MCF 10A (cell line): Measurements from ENCODE around the gene WNT7B. TPM values are rescaled to one million over a fixed set of nuclear protein-coding genes. Genes with fewer than 3 reads are reported as not detected.

Experiments used
- BruUV-seq: library from RNA; stranded (reverse); fragments of 400-500 nt; replicated peaks from 2 replicates; lab custom pipeline; 2021; lab: Mats Ljungman, UMichigan
- CTCF ChIA-PET: fragments of 300-600 bp; sonication (Branson Sonifier 250); formaldehyde crosslinking; extraction: SDS; loops from one replicate; lab custom pipeline; 2021; ENCODE audit warnings: antibody characterized with exemption, inconsistent platforms; lab: Yijun Ruan, JAX
- POLR2A ChIA-PET: fragments of 300-600, 350-650 bp; sonication (Branson Sonifier 250); formaldehyde crosslinking; extraction: SDS; loops from one replicate; lab custom pipeline; 2020; ENCODE audit warnings: antibody characterized with exemption, inconsistent platforms; lab: Yijun Ruan, JAX
- DNase-seq: peaks from one replicate; pipeline ENCODE4 v3.0.0-alpha.2; 2018; ENCODE audit not compliant: unreplicated experiment
- H3K27ac Mint-ChIP-seq: one replicate; pipeline ENCODE4 v1.8.0; 2022; ENCODE audit warnings: mild to moderate bottlenecking, low read depth, mixed read lengths; ENCODE audit not compliant: unreplicated experiment
- H3K27me3 Mint-ChIP-seq: one replicate; pipeline ENCODE4 v1.8.0; 2022; ENCODE audit warnings: mixed read lengths; ENCODE audit not compliant: insufficient read depth, unreplicated experiment
- H3K36me3 Mint-ChIP-seq: one replicate; pipeline ENCODE4 v1.8.0; 2022; ENCODE audit warnings: mild to moderate bottlenecking, moderate library complexity, mixed read lengths; ENCODE audit not compliant: insufficient read depth, unreplicated experiment
- H3K4me1 Mint-ChIP-seq: one replicate; pipeline ENCODE4 v1.8.0; 2022; ENCODE audit warnings: mixed read lengths; ENCODE audit not compliant: insufficient read depth, unreplicated experiment
- H3K4me3 Mint-ChIP-seq: one replicate; pipeline ENCODE4 v1.8.0; 2022; ENCODE audit warnings: mild to moderate bottlenecking, moderate library complexity, mixed read lengths; ENCODE audit not compliant: unreplicated experiment
- H3K9me3 Mint-ChIP-seq: one replicate; pipeline ENCODE4 v1.8.0; 2022; ENCODE audit warnings: mixed read lengths; ENCODE audit not compliant: unreplicated experiment
- intact Hi-C: fragments of 100-400 bp; cut with micrococcal nuclease; formaldehyde crosslinking; loops from 2 replicates; pipeline ENCODE4 v1.14.1; 2022
- total RNA-seq: library from RNA; stranded (reverse); gene quantifications from 2 replicates; pipeline ENCODE4 v1.2.3, GENCODE V29; 2022
- TF ChIP-seq, protein P1 (sequence below): fragments of 200-600 bp; IDR thresholded peaks from one replicate; pipeline ENCODE4 v1.8.0; 2022; ENCODE audit warnings: antibody characterized with exemption, mild to moderate bottlenecking; ENCODE audit not compliant: unreplicated experiment

The WNT7B gene
- total RNA-seq, 1 experiment from 2014 or later, result 0.28 TPM

DNA sequence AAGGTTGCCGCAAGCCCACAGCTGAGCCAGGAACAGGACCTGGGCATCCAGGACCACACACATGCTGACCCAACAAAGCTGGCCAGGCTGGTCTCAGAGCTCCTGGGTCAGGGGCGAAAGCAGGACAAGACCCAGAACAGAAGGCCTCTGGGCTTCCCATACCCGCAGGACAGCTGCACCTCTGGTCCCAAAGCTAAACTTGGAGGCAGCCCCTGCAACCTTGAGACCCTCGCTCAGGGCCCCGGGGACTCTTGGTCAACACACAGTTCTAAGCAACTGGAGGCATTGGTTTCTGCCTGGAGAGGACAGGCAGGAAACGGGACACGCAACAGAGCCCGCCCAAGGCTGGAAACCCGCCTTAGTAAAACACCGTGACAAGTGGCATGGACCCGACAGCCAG, 11.4 kb downstream of the WNT7B start:
- Mint-ChIP-seq H3K27ac (no peak overlapping the region), H3K27me3 (no peaks in the 10 kb centered on the region), H3K36me3 (no peaks in the 10 kb centered on the region), H3K9me3 (no peaks in the 10 kb centered on the region), H3K4me3 (no peak overlapping the region), H3K4me1 (no peaks in the 10 kb centered on the region)
- intact Hi-C loops, result no loop called here
- CTCF ChIA-PET, result no interaction called here
- DNase-seq, result no peak
- POLR2A ChIA-PET, result no interaction called here
- TF ChIP-seq, protein P1, sequence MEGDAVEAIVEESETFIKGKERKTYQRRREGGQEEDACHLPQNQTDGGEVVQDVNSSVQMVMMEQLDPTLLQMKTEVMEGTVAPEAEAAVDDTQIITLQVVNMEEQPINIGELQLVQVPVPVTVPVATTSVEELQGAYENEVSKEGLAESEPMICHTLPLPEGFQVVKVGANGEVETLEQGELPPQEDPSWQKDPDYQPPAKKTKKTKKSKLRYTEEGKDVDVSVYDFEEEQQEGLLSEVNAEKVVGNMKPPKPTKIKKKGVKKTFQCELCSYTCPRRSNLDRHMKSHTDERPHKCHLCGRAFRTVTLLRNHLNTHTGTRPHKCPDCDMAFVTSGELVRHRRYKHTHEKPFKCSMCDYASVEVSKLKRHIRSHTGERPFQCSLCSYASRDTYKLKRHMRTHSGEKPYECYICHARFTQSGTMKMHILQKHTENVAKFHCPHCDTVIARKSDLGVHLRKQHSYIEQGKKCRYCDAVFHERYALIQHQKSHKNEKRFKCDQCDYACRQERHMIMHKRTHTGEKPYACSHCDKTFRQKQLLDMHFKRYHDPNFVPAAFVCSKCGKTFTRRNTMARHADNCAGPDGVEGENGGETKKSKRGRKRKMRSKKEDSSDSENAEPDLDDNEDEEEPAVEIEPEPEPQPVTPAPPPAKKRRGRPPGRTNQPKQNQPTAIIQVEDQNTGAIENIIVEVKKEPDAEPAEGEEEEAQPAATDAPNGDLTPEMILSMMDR, result no peak
- BruUV-seq, result no TSS peak

DNA sequence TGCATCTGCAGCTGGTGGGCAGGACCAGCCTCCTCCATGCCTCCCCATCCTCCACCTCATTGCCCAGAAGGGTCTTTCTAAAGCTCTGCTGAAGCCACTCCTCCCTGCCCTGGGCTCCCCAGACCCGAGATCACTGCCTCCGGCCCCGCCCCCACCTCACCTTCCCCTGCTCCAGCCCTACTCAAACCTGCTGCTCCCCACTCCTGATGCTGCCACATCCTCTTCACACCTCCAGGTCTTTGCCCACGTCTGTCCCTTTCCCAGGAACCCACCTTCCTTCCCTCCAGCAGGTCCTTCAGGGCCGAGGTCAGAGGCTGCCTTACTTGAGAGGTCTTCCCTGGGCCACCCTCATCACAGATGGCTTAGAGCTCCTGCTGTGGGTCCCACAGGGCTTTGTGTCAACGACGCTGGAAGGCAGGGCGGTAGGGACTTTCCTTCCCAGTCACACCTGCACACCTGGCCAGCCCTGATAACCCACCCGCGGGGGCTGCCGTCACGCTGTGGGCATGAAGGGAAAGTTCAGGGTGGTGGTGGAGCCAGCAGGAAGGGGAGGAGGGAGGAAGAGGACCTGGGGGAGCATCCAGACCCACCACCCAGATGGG, 11.9 kb downstream of the WNT7B start:
- TF ChIP-seq, protein P1, result no peak
- no peak for DNase-seq
- no peaks in the 10 kb centered on the region for H3K36me3 Mint-ChIP-seq
- no TSS peak for BruUV-seq
- intact Hi-C loops, result no loop called here
- ChIA-PET CTCF (no interaction called here), POLR2A (no interaction called here)
- H3K9me3 Mint-ChIP-seq, result no peaks in the 10 kb centered on the region
- H3K27ac Mint-ChIP-seq, result no peak overlapping the region
- no peak overlapping the region for H3K4me3 Mint-ChIP-seq
- H3K4me1 Mint-ChIP-seq, result no peaks in the 10 kb centered on the region
- no peaks in the 10 kb centered on the region for H3K27me3 Mint-ChIP-seq

DNA sequence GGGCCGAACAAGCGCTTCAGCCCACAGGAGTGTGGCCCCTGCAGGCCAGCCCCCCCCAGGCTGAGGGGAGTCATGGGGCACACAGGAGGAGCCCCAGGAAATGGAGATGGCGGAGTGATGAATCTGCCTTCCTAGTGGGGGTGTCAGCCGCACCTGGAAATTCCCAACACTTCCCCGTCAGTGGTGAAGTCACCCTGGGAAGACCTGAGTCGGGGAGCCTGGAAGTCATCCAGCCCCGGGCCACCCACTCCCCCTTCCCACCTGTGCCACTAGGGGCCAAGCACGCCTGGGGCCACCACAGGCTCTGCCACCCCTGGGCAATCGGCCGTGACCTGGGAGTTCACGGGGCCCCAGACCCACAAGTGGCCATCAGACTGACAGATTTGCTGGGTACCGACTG, 12.6 kb downstream of the WNT7B start:
- Mint-ChIP-seq H3K4me1 (no peaks in the 10 kb centered on the region), H3K36me3 (no peaks in the 10 kb centered on the region), H3K27ac (no peak overlapping the region), H3K27me3 (no peaks in the 10 kb centered on the region), H3K4me3 (no peak overlapping the region), H3K9me3 (no peaks in the 10 kb centered on the region)
- DNase-seq, result no peak
- ChIA-PET POLR2A (no interaction called here), CTCF (no interaction called here)
- TF ChIP-seq, protein P1, result no peak
- no TSS peak for BruUV-seq
- intact Hi-C loops, result no loop called here

DNA sequence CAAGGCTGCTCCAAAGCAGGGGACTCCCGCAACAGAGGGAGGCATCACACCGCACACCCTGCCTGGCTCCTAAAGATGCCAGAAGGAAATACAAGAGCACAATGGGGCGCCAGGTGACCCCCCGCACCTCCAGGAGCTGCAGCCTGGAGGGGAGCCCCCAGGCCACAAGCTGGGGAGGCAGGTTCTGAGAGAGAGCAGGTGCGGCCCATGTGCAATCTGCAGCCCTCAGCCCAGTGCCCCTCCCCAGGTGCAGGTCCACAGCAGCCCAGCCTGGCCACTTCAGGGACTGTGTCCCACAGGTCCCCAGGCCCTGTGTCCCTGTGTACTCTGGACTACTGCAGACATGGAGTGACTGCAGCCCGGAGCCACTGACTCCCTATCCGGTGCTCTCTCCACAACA, 13.1 kb downstream of the WNT7B start:
- POLR2A ChIA-PET, result no interaction called here
- TF ChIP-seq, protein P1, result no peak
- H3K4me1 Mint-ChIP-seq, result no peaks in the 10 kb centered on the region

More for the DNA sequence above, 13.1 kb downstream of the WNT7B start:
- no peak overlapping the region for H3K4me3 Mint-ChIP-seq
- CTCF ChIA-PET, result no interaction called here
- DNase-seq, result no peak
- no peaks in the 10 kb centered on the region for H3K9me3 Mint-ChIP-seq
- no peaks in the 10 kb centered on the region for H3K27me3 Mint-ChIP-seq
- no peaks in the 10 kb centered on the region for H3K36me3 Mint-ChIP-seq
- H3K27ac Mint-ChIP-seq, result no peak overlapping the region
- intact Hi-C loops, result no loop called here
- BruUV-seq, result no TSS peak
